K562 (cell line): ENCODE data around the gene IL17F. TPM values are rescaled to one million over a fixed set of nuclear protein-coding genes. Genes with fewer than 3 reads are reported as not detected.

Source experiments
- ATAC-seq: fragments of 200-7000 bp; cut with Tn5 transposase; 3 replicates; pipeline ENCODE4 v1.9.1; 2020; ENCODE audit warnings: moderate library complexity
- BruUV-seq: library from RNA; stranded (reverse); fragments of 400-500 nt; replicated peaks from 2 replicates; lab custom pipeline; 2021; lab: Mats Ljungman, UMichigan
- CTCF ChIA-PET: fragments of 300-600 bp; formaldehyde crosslinking; extraction: SDS; loops from one replicate; lab custom pipeline; 2021; ENCODE audit warnings: low intra/inter-chr PET ratio; lab: Yijun Ruan, JAX
- POLR2A ChIA-PET: fragments of 300-600, 350-650 bp; sonication (Branson Sonifier 250); formaldehyde crosslinking; extraction: SDS; loops from one replicate; lab custom pipeline; 2021; ENCODE audit warnings: antibody characterized with exemption, inconsistent platforms; lab: Yijun Ruan, JAX
- DNase-seq, 4 experiments: peaks; one replicate each; pipeline versions ENCODE4 v3.0.0 to v3.0.0-alpha.2; 2011 to 2018; ENCODE audit warnings: low spot score in 3 of 4, mixed read lengths in 3 of 4; ENCODE audit errors: extremely low read depth in 1 of 4
- FAIRE-seq: peaks from 2 replicates; lab custom pipeline; 2011; peaks lifted over from hg19 to GRCh38; lab: Jason Lieb, UNC
- H2AFZ ChIP-seq: 2 replicates; pipeline ENCODE4 v1.6.0; 2011; ENCODE audit warnings: low read depth, low read length, control low read depth, inconsistent platforms
- H3K27ac ChIP-seq: fragments of 200-600 bp; 3 replicates; pipeline ENCODE4 v1.8.0; 2011; ENCODE audit warnings: low read depth, mild to moderate bottlenecking, control low read depth, inconsistent platforms, low read length, moderate library complexity, mixed read lengths; ENCODE audit errors: extremely low read depth
- H3K27me3 ChIP-seq, 2 experiments: fragments of 300-600 bp in 1 of 2; 2 replicates in 1 of 2; 3 replicates in 1 of 2; pipeline versions ENCODE4 v1.6.0 to v1.8.0; 2011; ENCODE audit warnings: inconsistent platforms in 2 of 2, low read length in 2 of 2, mild to moderate bottlenecking in 1 of 2, mixed read lengths in 1 of 2, moderate library complexity in 1 of 2; ENCODE audit not compliant: control insufficient read depth in 2 of 2, insufficient read depth in 2 of 2
- H3K36me3 ChIP-seq: fragments of 300-600 bp; 3 replicates; pipeline ENCODE4 v1.8.0; 2011; ENCODE audit warnings: mild to moderate bottlenecking, low read length, inconsistent platforms; ENCODE audit not compliant: control insufficient read depth, insufficient read depth
- H3K4me1 ChIP-seq, 2 experiments: fragments of 200-600 bp in 1 of 2; replicated peaks in 1 of 2; 2 replicates in 1 of 2; 3 replicates in 1 of 2; pipeline versions ENCODE4 v1.5.1 to v1.8.0; 2011; ENCODE audit warnings: inconsistent platforms in 2 of 2, low read length in 2 of 2, mild to moderate bottlenecking in 1 of 2, mixed read lengths in 1 of 2, moderate library complexity in 1 of 2; ENCODE audit not compliant: control insufficient read depth in 2 of 2, insufficient read depth in 2 of 2
- H3K4me2 ChIP-seq: 2 replicates; pipeline ENCODE4 v1.6.1; 2011; ENCODE audit warnings: low read length, control low read depth, inconsistent platforms, mixed read lengths; ENCODE audit not compliant: insufficient read depth
- H3K4me3 ChIP-seq: fragments of 200-600 bp; sonication (generic), shearing (Covaris generic); 2 replicates; pipeline ENCODE4 v1.5.1; 2016; ENCODE audit warnings: control low read depth, inconsistent platforms
- H3K79me2 ChIP-seq: fragments of 200-600 bp; 3 replicates; pipeline ENCODE4 v1.8.0; 2011; ENCODE audit warnings: low read length, inconsistent platforms; ENCODE audit not compliant: control insufficient read depth, insufficient read depth
- H3K9ac ChIP-seq, 2 experiments: 2 replicates each; pipeline versions ENCODE4 v1.6.0 to v1.6.1; 2011; ENCODE audit warnings: low read depth in 2 of 2, low read length in 2 of 2, control low read depth in 1 of 2, inconsistent platforms in 1 of 2, mild to moderate bottlenecking in 1 of 2, mixed read lengths in 1 of 2; ENCODE audit not compliant: insufficient read depth in 1 of 2
- H3K9me1 ChIP-seq: one replicate; pipeline ENCODE4 v1.6.0; 2011; ENCODE audit warnings: inconsistent platforms, mild to moderate bottlenecking, low read length, moderate library complexity; ENCODE audit not compliant: control insufficient read depth, insufficient read depth
- H3K9me3 ChIP-seq: replicated peaks from 2 replicates; pipeline ENCODE4 v1.5.1; 2011; ENCODE audit warnings: low read depth, low read length, inconsistent platforms; ENCODE audit not compliant: control insufficient read depth, insufficient read depth
- H4K20me1 ChIP-seq: replicated peaks from 2 replicates; pipeline ENCODE4 v1.6.1; 2011; ENCODE audit warnings: low read length, inconsistent platforms, mixed read lengths; ENCODE audit not compliant: control insufficient read depth, insufficient read depth
- ARID4B ChIP-seq: sonication (generic); formaldehyde crosslinking; IDR thresholded peaks from 2 replicates; pipeline ENCODE4 v1.8.0; 2022; ENCODE audit warnings: mild to moderate bottlenecking, missing genetic modification reagents
- BRD4 ChIP-seq: fragments of 200-600 bp; sonication (generic); IDR thresholded peaks from 2 replicates; pipeline ENCODE4 v1.6.1; 2017; ENCODE audit warnings: inconsistent platforms
- E4F1 ChIP-seq: fragments of 250-450 bp; sonication (Bioruptor Pico); IDR thresholded peaks from 2 replicates; pipeline ENCODE4 v1.5.0; 2021; ENCODE audit warnings: mild to moderate bottlenecking, borderline replicate concordance
- FOXA3 ChIP-seq, 2 experiments: fragments of 450-650 bp in 1 of 2; sonication (generic) in 1 of 2; formaldehyde crosslinking; IDR thresholded peaks in 1 of 2; conservative IDR thresholded peaks in 1 of 2; 2 replicates each; pipeline versions ENCODE4 v1.4.0 to v1.8.0; 2020 to 2022; ENCODE audit warnings: mild to moderate bottlenecking in 2 of 2, missing genetic modification reagents in 1 of 2
- HMGN3 ChIP-seq: IDR thresholded peaks from 2 replicates; pipeline ENCODE4 v1.6.1; 2011; ENCODE audit warnings: borderline replicate concordance, low read depth, mild to moderate bottlenecking, mixed read lengths, low read length; ENCODE audit not compliant: insufficient read length; ENCODE audit errors: extremely low read depth
- PHTF2 ChIP-seq: fragments of 250-450 bp; sonication (Bioruptor Pico); IDR thresholded peaks from 2 replicates; pipeline ENCODE4 v1.5.0; 2021; ENCODE audit warnings: mild to moderate bottlenecking
- POLR3A ChIP-seq: IDR thresholded peaks from 2 replicates; pipeline ENCODE4 v1.6.1; 2011; ENCODE audit warnings: borderline replicate concordance, mild to moderate bottlenecking, moderate library complexity; ENCODE audit not compliant: insufficient read length, insufficient read depth; ENCODE audit errors: extremely low read depth
- TAF1 ChIP-seq: IDR thresholded peaks from 2 replicates; pipeline ENCODE4 v1.6.1; 2011; ENCODE audit warnings: mild to moderate bottlenecking, low read length, moderate library complexity; ENCODE audit not compliant: insufficient read depth, control insufficient read depth, severe bottlenecking; ENCODE audit errors: extremely low read depth
- ZHX1 ChIP-seq: fragments of 150-350 bp; conservative IDR thresholded peaks from 2 replicates; pipeline ENCODE4 v1.6.1; 2014; ENCODE audit warnings: low read length
- ZNF57 ChIP-seq: fragments of 450-650 bp; formaldehyde crosslinking; IDR thresholded peaks from 2 replicates; pipeline ENCODE4 v1.4.0; 2020; ENCODE audit warnings: mild to moderate bottlenecking, moderate library complexity
- WGBS: fragments of 100-300 bp; shearing (Covaris generic); methylation state at CpG from one replicate; pipeline ENCODE4 v1.1.6; 2016; ENCODE audit warnings: low coverage, mixed read lengths; ENCODE audit not compliant: insufficient coverage; ENCODE audit errors: missing lambda C conversion rate; 5-methylcytosine and 5-hydroxymethylcytosine counted together
- in situ Hi-C: fragments of 300-500 bp; cut with MboI; formaldehyde crosslinking; loops from 4 replicates; pipeline ENCODE4 v1.15.0; 2018; ENCODE audit warnings: inconsistent platforms, mixed read lengths
- intact Hi-C: fragments of 100-400 bp; cut with micrococcal nuclease; formaldehyde crosslinking; loops from 2 replicates; pipeline ENCODE4 v1.14.2; 2022
- polyA plus RNA-seq, 8 experiments: library from polyadenylated mRNA; depleted of rRNA in 4 of 8; stranded (reverse) in 5 of 8; unstranded in 3 of 8; fragments of >200 nt; fragmentation: Nextera tagmentation in 2 of 8; fragmentation: Illumina TruSeq in 1 of 8; extraction: Ambion mirVana in 2 of 8; extraction: Trizol in 1 of 8; gene quantifications; 2 replicates each; pipeline versions ENCODE4 v1.2.1 to v1.2.3, GENCODE V29; 2011 to 2014; ENCODE audit warnings: inconsistent platforms in 1 of 8, missing spikeins in 1 of 8
- total RNA-seq, 7 experiments: library from RNA; depleted of rRNA in 6 of 7; stranded (reverse); fragments of >200 nt in 6 of 7; fragmentation: Illumina TruSeq in 2 of 7; extraction: Trizol in 2 of 7; gene quantifications; 2 replicates each; pipeline versions ENCODE4 v1.2.1 to v1.2.3, GENCODE V29; 2011 to 2021; ENCODE audit warnings: low replicate concordance in 1 of 7
- TF ChIP-seq, protein P1 (sequence below): IDR thresholded peaks from 2 replicates; pipeline ENCODE4 v1.6.1; 2014; ENCODE audit warnings: antibody characterized with exemption

IL17F gene
- total and polyA plus RNA-seq, 9 of the 15 experiments (the other 6 are each of a cell fraction or from before 2014, with no cell fraction given), result not detected

DNA sequence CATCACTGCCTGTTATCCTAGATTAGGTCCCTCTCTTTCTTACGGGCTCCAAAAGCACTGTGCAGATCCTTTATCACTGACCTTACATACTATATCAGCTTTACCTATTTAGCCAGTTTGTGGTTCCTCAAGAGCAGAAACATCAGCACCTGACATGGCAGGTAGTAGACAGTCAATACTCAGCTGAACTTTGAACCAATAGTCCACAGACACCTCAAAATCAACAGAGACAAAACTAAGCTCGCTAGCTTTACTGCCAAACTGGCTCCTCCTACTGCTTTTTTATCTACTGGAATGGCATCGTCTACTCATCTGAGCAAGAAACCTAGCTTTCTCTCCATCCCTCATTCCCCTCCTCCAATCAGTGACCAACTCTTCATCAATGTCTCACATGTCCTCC, 52.5 kb downstream of the IL17F start:
- no peak for FAIRE-seq
- no TSS peak for BruUV-seq
- TF ChIP-seq POLR3A (no peak), ZHX1 (no peak), HMGN3 (no peak), BRD4 (no peak), PHTF2 (CRISPR knock-in tag) (no peak), FOXA3 (CRISPR knock-in tag; conservative IDR thresholded peaks at IDR 0.05 in 1 of 2, IDR thresholded peaks at IDR 0.05 in 1 of 2) (no peak), ZNF57 (CRISPR knock-in tag) (no peak), TAF1 (no peak), E4F1 (CRISPR knock-in tag) (no peak), ARID4B (CRISPR knock-in tag) (no peak)
- TF ChIP-seq, protein P1, sequence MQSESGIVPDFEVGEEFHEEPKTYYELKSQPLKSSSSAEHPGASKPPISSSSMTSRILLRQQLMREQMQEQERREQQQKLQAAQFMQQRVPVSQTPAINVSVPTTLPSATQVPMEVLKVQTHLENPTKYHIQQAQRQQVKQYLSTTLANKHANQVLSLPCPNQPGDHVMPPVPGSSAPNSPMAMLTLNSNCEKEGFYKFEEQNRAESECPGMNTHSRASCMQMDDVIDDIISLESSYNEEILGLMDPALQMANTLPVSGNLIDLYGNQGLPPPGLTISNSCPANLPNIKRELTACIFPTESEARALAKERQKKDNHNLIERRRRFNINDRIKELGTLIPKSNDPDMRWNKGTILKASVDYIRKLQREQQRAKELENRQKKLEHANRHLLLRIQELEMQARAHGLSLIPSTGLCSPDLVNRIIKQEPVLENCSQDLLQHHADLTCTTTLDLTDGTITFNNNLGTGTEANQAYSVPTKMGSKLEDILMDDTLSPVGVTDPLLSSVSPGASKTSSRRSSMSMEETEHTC, result no peak

More for the DNA sequence above, 52.5 kb downstream of the IL17F start:
- no peak overlapping the region for H3K9ac ChIP-seq
- no peaks in the 10 kb centered on the region for H3K9me3 ChIP-seq
- CTCF ChIA-PET, result no interaction called here
- H3K4me3 ChIP-seq, result no peak overlapping the region
- H4K20me1 ChIP-seq, result no peaks in the 10 kb centered on the region
- no peak overlapping the region for H3K27ac ChIP-seq
- no peaks in the 10 kb centered on the region for H3K79me2 ChIP-seq
- H3K4me1 ChIP-seq, result no peaks in the 10 kb centered on the region
- no peak for ATAC-seq
- in situ Hi-C loops (no loop called here), intact Hi-C loops (no loop called here)
- H3K4me2 ChIP-seq, result no peak overlapping the region
- H3K27me3 ChIP-seq, result no peaks in the 10 kb centered on the region; a peak in 1 of 5 replicates
- no peak overlapping the region for H2AFZ ChIP-seq
- H3K36me3 ChIP-seq, result no peaks in the 10 kb centered on the region
- no peaks in the 10 kb centered on the region for H3K9me1 ChIP-seq
- 2% methylated on average over 3 of the region's 3 CpGs for WGBS
- POLR2A ChIA-PET, result no interaction called here
- no peak for DNase-seq
